GM18519 (cell line): ENCODE measurements around the gene SLC22A1.
"Not testable (repeated sequence)": the region's sequence is repeated elsewhere in the genome, so short reads cannot be mapped to it uniquely, and the experiment has no call there.

Source experiments
- ATAC-seq: cut with Tn5 transposase; IDR thresholded peaks from one replicate; pipeline ENCODE4 v1.9.1; 2021; ENCODE audit warnings: mild to moderate bottlenecking, moderate library complexity; ENCODE audit not compliant: unreplicated experiment, low FRiP score

SLC22A1 gene

DNA sequence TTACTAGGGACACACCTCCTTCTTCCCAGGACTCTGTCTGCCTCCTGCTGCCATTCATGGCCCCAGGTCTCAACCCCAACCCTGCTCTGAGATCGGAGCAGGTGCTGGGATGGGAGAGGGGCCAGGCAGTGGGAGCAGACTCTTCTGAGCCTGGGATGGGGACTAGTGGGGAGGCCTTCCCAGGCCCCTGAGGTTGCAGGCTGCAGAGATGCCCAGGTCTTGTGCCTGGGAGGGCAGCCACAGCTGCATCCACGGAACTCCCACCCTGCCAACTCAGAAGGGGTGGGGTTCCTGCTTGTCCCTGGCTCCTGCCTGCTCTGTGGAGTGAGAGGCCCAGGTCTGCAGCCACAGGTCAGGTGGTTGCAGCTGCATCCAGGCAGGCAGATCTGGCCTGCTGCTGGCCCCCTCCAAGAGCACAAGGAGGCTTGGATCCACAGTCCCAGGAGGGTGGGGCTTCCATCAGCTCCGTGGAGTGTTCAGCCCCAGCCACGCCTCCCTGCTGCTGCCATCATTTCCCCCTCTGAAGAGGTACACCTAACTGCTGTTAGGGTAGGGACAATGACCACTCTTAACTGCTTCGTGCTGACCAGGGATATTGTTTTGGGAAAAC, 2.9 kb upstream of the SLC22A1 start:
- no peak for ATAC-seq

DNA sequence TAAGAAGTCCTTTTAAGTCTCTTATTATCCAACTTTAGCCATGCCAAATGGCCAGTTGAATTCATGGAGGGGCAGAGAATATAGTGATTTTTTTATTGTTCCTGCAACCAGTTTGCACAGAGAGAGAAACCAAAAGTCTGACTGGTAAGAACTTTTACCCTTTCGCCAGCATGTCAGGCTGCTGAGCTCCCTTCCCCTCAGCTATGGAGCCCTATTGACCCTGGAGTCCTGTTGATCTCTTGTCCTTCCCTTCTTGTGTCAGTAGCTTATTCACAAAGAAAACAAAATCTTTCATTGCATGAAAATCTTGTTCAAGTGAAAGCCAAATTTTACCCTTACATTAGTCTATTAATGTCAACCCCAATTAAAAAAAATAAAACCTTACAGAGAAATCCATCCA, 1.5 kb upstream of the SLC22A1 start:
- ATAC-seq, result no peak

GRCh38 chr6:160121981-160122380, 366 bp downstream of the SLC22A1 start:
- no peak for ATAC-seq

DNA sequence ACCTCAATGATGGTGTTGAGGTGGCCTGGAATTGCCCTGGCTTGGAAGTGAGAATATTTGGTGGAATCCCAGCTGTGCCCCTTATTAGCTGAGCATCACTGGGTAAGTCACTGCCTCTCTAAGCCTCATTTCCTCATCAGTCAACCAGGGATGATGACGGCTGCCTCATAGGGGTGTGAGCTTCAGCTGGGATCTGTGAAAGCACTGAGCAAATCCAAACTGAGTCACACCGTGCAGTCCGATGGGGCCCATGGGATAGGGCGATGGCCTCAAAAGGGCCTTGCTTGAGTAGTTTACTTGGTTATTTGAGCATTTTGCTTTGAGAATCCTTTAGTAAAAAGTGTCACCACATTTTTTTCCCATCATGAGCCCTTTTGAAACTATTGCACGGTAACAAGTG, 1.1 kb downstream of the SLC22A1 start:
- no peak for ATAC-seq

- ATAC-seq, result no peak
These were observed 2.4 kb downstream of the SLC22A1 start for GRCh38 chr6:160124007-160124406.

DNA sequence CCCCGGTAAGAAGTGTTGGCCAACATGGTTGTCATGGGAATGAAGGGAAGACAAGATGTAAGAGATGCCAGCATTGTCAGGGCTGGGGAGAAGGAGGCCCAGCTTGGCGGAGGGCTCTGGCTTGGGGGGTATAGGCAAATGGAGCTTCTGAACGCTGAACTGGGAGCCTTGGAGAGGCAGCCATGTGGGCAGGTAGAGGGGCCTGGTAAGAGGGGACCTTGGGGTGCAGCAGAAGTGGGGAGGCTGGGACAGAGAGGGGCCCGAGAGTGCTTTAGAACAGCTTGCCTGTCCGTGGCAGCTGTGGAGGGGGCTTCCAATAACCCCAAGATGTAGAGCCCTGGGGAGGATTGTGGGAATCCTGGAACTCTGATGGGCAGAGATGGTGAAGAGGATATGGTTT, 3.0 kb downstream of the SLC22A1 start:
- ATAC-seq, result no peak

- not testable (repeated sequence) for ATAC-seq
These were observed 3.5 kb downstream of the SLC22A1 start for GRCh38 chr6:160125105-160125504.

DNA sequence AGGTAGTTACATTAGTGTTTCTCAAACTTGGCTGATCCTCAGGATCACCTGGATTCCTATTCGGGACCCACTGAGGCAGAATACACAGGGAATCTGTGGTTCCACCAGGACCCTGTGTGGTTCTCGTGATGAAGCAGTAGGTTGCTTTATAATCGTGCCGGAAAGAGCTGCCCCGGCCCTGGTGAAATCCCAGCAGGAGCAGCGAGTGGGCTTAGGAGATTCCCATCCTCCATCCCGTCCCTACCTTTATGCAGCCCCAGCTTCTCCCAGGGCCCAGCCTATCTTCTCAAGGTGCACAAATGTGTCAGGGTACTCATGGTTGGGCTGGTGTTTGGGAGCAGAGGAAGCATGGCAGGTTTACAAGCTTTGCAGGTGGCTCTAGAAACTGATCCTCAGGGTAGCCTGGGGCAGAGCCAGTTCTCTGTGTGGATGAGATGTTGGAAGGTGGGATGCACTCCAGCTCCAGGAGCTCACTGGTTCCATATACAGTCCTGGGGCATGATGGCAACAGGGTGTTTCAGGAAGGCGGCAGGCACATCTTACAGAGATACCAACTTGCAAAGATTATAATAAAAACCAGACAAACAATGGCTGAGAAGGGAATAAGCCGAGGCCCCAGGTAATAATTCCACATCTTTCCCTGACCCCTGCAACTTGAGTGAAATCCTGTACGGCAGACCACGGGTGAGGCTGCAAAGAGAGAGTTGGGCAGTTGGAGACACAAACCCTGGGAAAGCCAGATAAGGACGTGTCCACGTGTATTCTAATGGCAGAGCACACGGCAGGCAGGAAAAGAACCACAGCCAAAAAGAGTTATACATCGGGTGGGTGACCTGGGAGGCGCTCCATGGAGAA, 5.9 kb downstream of the SLC22A1 start:
- no peak for ATAC-seq

DNA sequence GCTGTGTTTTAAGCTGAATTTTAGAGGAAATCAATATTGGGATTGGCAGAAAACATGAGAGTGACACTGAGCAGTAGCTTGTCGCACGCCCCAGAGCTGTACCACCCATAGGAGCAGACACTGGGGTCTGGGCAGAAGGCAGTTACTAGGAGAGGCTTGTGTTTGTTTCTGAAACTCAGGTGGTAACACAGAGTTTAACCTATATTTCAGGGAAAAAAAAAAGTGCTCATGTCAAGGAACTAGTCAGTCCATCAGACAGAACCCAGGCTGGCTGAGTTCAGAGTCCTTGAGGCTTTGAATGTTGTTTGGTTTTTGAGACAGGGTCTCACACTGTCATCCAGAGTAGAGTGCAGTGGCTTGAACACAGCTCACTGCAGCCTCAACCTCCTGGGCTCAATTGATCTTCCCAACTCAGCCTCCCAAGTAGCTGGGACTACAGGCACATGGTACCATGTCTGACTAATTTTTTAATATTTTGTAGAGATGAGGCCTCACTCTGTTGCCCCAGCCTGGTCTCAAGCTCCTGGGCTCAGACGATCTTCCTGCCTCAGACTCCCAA, 6.6 kb downstream of the SLC22A1 start:
- no peak for ATAC-seq

GRCh38 chr6:160128879-160129516, 7.4 kb downstream of the SLC22A1 start:
- no peak for ATAC-seq

- ATAC-seq, result no peak
These were observed 8.4 kb downstream of the SLC22A1 start for GRCh38 chr6:160129881-160130615.

- no peak for ATAC-seq
These were observed 9.3 kb downstream of the SLC22A1 start for GRCh38 chr6:160130729-160131484.

GRCh38 chr6:160131636-160132296, 10.2 kb downstream of the SLC22A1 start:
- ATAC-seq, result no peak

- ATAC-seq, result no peak
These were observed 10.7 kb downstream of the SLC22A1 start for GRCh38 chr6:160132297-160132637.

DNA sequence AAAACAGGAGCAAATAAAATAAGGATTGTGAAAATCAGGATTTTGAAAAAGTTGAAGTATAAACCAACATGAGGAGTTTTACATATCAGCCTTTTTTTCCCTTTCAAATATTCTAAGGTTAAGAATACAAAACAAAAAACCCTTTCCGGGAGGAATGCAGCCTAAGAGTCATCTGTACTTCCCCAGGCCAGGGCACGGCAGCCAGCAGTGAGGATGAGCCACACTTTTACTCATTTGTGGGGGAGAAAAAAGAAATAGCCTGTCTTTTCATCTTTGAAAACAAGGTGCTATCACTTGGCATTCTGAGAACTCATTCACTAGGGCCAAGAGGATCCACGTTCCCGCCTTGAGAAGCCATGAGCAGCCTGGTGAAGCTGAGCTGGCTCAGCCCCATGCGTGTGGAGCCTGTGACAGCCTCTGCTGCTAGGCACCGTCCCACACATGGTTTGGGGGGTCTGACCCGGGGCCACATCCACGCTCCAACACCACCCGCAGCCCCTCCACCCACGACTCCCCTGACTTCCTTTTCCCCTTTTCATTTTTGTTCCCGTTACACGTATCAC, 11.2 kb downstream of the SLC22A1 start:
- ATAC-seq, result no peak

DNA sequence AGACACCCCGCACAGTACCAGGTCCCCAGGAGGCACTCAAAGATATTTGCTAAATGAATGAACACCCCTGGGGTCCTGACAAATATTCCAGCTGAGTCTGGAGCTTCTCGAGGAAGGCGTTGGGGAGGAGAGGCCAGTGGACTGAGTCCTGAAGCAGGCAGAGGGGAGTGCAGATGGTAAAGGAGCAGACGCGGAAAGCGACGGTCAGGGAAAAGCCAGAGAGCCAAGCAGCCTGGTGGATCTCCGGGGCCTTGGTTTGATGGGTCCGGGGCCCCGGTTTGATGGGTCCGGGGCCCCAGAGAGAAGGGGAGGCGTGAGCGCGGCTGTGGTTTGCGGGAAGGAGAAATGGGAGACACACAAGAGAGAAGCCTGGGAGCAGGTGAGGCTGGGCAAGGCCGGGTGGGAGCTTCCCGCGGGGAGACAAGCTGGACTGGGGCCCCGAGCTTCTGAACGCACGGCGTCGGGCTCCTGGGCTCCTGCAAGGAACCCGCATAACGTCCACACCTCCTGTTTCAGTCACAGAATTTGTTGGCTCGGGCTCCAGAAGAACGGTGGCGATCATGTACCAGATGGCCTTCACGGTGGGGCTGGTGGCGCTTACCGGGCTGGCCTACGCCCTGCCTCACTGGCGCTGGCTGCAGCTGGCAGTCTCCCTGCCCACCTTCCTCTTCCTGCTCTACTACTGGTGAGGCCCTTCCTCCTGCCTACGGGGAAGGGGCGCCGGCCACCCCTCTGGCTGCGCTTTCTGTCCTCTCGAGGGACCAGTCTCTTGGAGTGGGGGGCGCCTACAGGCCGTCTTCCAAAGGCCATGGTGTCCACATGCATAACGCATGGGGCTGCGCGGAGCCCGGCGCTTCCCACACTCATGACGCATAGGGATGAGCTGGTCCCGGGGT, 12.1 kb downstream of the SLC22A1 start:
- no peak for ATAC-seq

DNA sequence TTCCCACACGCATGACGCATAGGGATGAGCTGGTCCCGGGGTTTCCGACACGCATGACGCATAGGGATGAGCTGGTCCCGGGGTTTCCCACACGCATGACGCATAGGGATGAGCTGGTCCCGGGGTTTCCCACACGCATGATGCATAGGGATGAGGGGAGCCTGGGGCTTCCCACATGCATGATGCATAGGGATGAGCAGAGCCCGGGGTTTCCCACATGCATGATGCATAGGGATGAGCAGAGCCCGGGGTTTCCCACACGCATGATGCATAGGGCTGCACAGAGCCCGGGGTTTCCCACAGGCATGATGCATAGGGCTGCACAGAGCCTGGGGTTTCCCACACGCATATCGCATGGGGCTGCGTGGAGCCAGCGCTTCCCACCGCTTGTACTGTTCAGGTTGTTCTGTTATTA, 12.7 kb downstream of the SLC22A1 start:
- not testable (repeated sequence) for ATAC-seq
